Stimulated activated CD4-positive, alpha-beta T cell treated with anti-CD3 and anti-CD28 coated beads, Interleukin-4, amount 100 ng/mL, for 48 hours (primary cell): ENCODE data around the gene SNRNP27.
"Not testable (repeated sequence)": the region's sequence is repeated elsewhere in the genome, so short reads cannot be mapped to it uniquely, and the experiment has no call there.

Experiments
- DNase-seq, 2 donors: peaks; one replicate each; pipeline ENCODE4 v3.0.0-alpha.2; 2020; ENCODE audit warnings: low read depth in 2 of 2

SNRNP27 gene

GRCh38 chr2:69893684-69894551, at the start of gene SNRNP27:
TSS of gene SNRNP27 (plus strand) at chr2:69893956. CDS start at chr2:69893985, 29 bp downstream.
- DNase-seq: peak; percentile 75 to 78

- no peak for DNase-seq
These were observed 49.8 kb upstream of the SNRNP27 start for GRCh38 chr2:69843993-69844392.

- no peak for DNase-seq
These were observed 49.2 kb upstream of the SNRNP27 start for GRCh38 chr2:69844560-69844959.

GRCh38 chr2:69846182-69847067, 47.3 kb upstream of the SNRNP27 start:
- DNase-seq: no peak

GRCh38 chr2:69847068-69847828, 46.5 kb upstream of the SNRNP27 start:
- DNase-seq: no peak

GRCh38 chr2:69848186-69848790, 45.5 kb upstream of the SNRNP27 start:
- DNase-seq: no peak

GRCh38 chr2:69858261-69858660, 35.5 kb upstream of the SNRNP27 start:
- no peak for DNase-seq

- no peak for DNase-seq
These were observed 30.5 kb upstream of the SNRNP27 start for GRCh38 chr2:69863298-69863697.

- DNase-seq: no peak
These were observed 5.3 kb upstream of the SNRNP27 start for GRCh38 chr2:69888451-69888850.

GRCh38 chr2:69889302-69889701, 4.5 kb upstream of the SNRNP27 start:
- DNase-seq: no peak

- no peak for DNase-seq
These were observed 2.9 kb upstream of the SNRNP27 start for GRCh38 chr2:69890881-69891280.

- DNase-seq: not testable (repeated sequence)
These were observed 825 bp upstream of the SNRNP27 start for GRCh38 chr2:69892838-69893424.

GRCh38 chr2:69894737-69895136, 981 bp downstream of the SNRNP27 start:
- not testable (repeated sequence) for DNase-seq

GRCh38 chr2:69902213-69902922, 8.6 kb downstream of the SNRNP27 start:
- DNase-seq: no peak

GRCh38 chr2:69907216-69907615, 13.5 kb downstream of the SNRNP27 start:
- no peak for DNase-seq

GRCh38 chr2:69911985-69912563, 18.3 kb downstream of the SNRNP27 start:
- no peak for DNase-seq

GRCh38 chr2:69914164-69914949, 20.6 kb downstream of the SNRNP27 start:
- peak; percentile 18 to 23 for DNase-seq

GRCh38 chr2:69914950-69915945, 21.5 kb downstream of the SNRNP27 start, which contains the start of gene MXD1:
TSS of gene MXD1 (plus strand) at chr2:69915109. CDS start at chr2:69915331, 222 bp downstream.
- peak; percentile 99 to 100 for DNase-seq
